A375 (cell line): ENCODE results near the gene P2RY12. TPM values are rescaled to one million over a fixed set of nuclear protein-coding genes. Genes with fewer than 3 reads are reported as not detected.

Experiments used
- total RNA-seq: library from RNA; depleted of rRNA; stranded (reverse); fragments of >200 nt; shearing (Covaris generic); gene quantifications from 2 replicates; pipeline ENCODE4 v1.2.3, GENCODE V29; 2014; rRNA removed

Gene P2RY12
- not detected in 2 replicates for total RNA-seq

GRCh38 chr3:151384741-151385174 lies at the start of gene P2RY12:
Gene P2RY12, minus strand, starts transcription at chr3:151384753. Its CDS starts 45,908 bp downstream, at chr3:151338845.

GRCh38 chr3:151329363-151329762 lies 55.2 kb downstream of the P2RY12 start, which contains the start of gene P2RY13:
Gene P2RY13, minus strand, starts transcription at chr3:151329549. Its CDS starts 21 bp downstream, at chr3:151329528.

DNA sequence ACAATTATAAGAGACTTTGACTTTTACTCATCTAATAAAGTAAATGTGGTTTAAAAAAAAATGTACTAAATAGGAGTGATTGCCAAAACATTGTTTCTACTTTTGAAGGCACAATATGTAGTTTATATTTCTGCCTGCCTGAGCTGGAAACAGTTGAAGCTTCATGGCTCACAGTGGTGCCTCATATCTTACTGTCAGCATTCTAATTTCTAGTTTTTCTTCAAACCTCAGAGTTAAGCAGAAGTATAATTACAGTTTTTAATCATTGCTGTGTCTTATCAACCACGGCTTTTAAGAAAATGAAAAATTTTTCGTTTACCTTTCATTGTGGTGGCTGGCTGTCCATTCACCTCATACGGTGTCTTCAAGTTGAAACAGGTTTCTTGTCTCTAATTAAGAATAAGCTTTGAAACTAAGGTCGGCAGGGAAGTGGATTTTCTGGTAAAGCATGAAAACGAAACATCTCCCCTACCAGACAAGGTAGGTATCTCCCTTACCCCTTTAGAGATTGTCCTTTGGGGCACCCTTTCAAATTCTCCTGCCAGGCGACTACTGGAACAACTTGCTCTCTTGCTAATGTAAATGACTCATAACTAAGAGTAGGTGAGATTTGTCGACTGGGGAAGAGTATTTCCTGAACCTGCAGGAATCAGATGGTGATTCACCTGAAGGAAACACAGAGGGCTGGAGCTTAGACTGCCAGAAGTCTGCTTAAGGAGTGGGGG lies 68.1 kb downstream of the P2RY12 start, which contains the start of gene GPR87:
Gene GPR87, minus strand, starts transcription at position 554 of the 725 bp plus-strand sequence. CDS start 16,720 bp downstream, outside the sequence.

Other genes with a start within 250 kb of the P2RY12 start
- not detected in 2 replicates for gene GPR171, start 181.5 kb downstream of the P2RY12 start, total RNA-seq
- gene P2RY14, start 106.2 kb downstream of the P2RY12 start, total RNA-seq = not detected in 2 replicates
- gene GPR87, start 67.9 kb downstream of the P2RY12 start, total RNA-seq = not detected in 2 replicates
- gene P2RY13, start 55.2 kb downstream of the P2RY12 start, total RNA-seq = not detected in 2 replicates
- 0.32 and 0.38 TPM in 2 replicates for gene IGSF10, start 76.3 kb upstream of the P2RY12 start, total RNA-seq